HEK293 (cell line): ENCODE results near the gene TRMT44.

Source experiments
- AEBP2 ChIP-seq: fragments of 450-650 bp; formaldehyde crosslinking; IDR thresholded peaks from 2 replicates; pipeline ENCODE4 v1.5.1; 2016; ENCODE audit warnings: missing biosample characterization, missing genetic modification characterization, borderline replicate concordance
- BCL11B ChIP-seq: fragments of 450-650 bp; formaldehyde crosslinking; IDR thresholded peaks from 2 replicates; pipeline ENCODE4 v1.5.1; 2016; ENCODE audit warnings: low read depth, missing biosample characterization, missing genetic modification characterization
- FEZF1 ChIP-seq: fragments of 450-650 bp; formaldehyde crosslinking; IDR thresholded peaks from 2 replicates; pipeline ENCODE4 v1.5.1; 2016; ENCODE audit warnings: missing biosample characterization, missing genetic modification characterization
- IKZF3 ChIP-seq: fragments of 450-650 bp; IDR thresholded peaks from 2 replicates; pipeline ENCODE4 v1.5.0; 2018; ENCODE audit warnings: missing biosample characterization, mild to moderate bottlenecking, missing genetic modification characterization, moderate library complexity
- KLF10 ChIP-seq: fragments of 450-650 bp; IDR thresholded peaks from 2 replicates; pipeline ENCODE4 v1.5.1; 2018; ENCODE audit warnings: missing biosample characterization, mild to moderate bottlenecking, missing genetic modification characterization
- PRDM4 ChIP-seq: fragments of 450-650 bp; formaldehyde crosslinking; IDR thresholded peaks from 2 replicates; pipeline ENCODE4 v1.5.1; 2017; ENCODE audit warnings: missing biosample characterization, missing genetic modification characterization
- SP2 ChIP-seq: fragments of 450-650 bp; formaldehyde crosslinking; IDR thresholded peaks from 2 replicates; pipeline ENCODE4 v1.5.1; 2016; ENCODE audit warnings: missing biosample characterization, missing genetic modification characterization
- ZBTB10 ChIP-seq: fragments of 450-650 bp; formaldehyde crosslinking; IDR thresholded peaks from 2 replicates; pipeline ENCODE4 v1.5.1; 2016; ENCODE audit warnings: missing biosample characterization, missing genetic modification characterization
- ZBTB48 ChIP-seq: fragments of 450-650 bp; formaldehyde crosslinking; IDR thresholded peaks from 2 replicates; pipeline ENCODE4 v1.5.1; 2016; ENCODE audit warnings: missing biosample characterization, missing genetic modification characterization
- ZBTB8A ChIP-seq: fragments of 450-650 bp; formaldehyde crosslinking; IDR thresholded peaks from 2 replicates; pipeline ENCODE4 v1.5.1; 2016; ENCODE audit warnings: missing biosample characterization, missing genetic modification characterization
- ZNF133 ChIP-seq: fragments of 450-650 bp; formaldehyde crosslinking; IDR thresholded peaks from 2 replicates; pipeline ENCODE4 v1.5.1; 2016; ENCODE audit warnings: missing biosample characterization, missing genetic modification characterization
- ZNF175 ChIP-seq: fragments of 450-650 bp; formaldehyde crosslinking; IDR thresholded peaks from 2 replicates; pipeline ENCODE4 v1.5.1; 2016; ENCODE audit warnings: missing biosample characterization, missing genetic modification characterization
- ZNF26 ChIP-seq: fragments of 450-650 bp; formaldehyde crosslinking; IDR thresholded peaks from 2 replicates; pipeline ENCODE4 v1.5.1; 2016; ENCODE audit warnings: missing biosample characterization, missing genetic modification characterization
- ZNF274 ChIP-seq, 2 experiments: fragments of 200-500 bp in 1 of 2; fragments of 450-650 bp in 1 of 2; sonication (Bioruptor generic) in 1 of 2; formaldehyde crosslinking in 1 of 2; IDR thresholded peaks; 2 replicates each; pipeline versions ENCODE4 v1.5.1 to v1.6.1; 2014 to 2016; ENCODE audit warnings: borderline replicate concordance in 1 of 2, inconsistent platforms in 1 of 2, low read length in 1 of 2, missing biosample characterization in 1 of 2, missing genetic modification characterization in 1 of 2
- ZNF416 ChIP-seq: fragments of 450-650 bp; formaldehyde crosslinking; IDR thresholded peaks from 2 replicates; pipeline ENCODE4 v1.5.1; 2016; ENCODE audit warnings: missing biosample characterization, missing genetic modification characterization
- ZNF426 ChIP-seq: fragments of 450-650 bp; formaldehyde crosslinking; IDR thresholded peaks from 2 replicates; pipeline ENCODE4 v1.5.1; 2017; ENCODE audit warnings: missing biosample characterization, missing genetic modification characterization, mild to moderate bottlenecking, inconsistent platforms, moderate library complexity
- ZNF433 ChIP-seq: fragments of 450-650 bp; formaldehyde crosslinking; IDR thresholded peaks from 2 replicates; pipeline ENCODE4 v1.5.1; 2016; ENCODE audit warnings: missing biosample characterization, missing genetic modification characterization, low read depth
- ZNF48 ChIP-seq: fragments of 450-650 bp; formaldehyde crosslinking; IDR thresholded peaks from 2 replicates; pipeline ENCODE4 v1.5.1; 2016; ENCODE audit warnings: missing biosample characterization, missing genetic modification characterization
- ZNF596 ChIP-seq: fragments of 450-650 bp; IDR thresholded peaks from 2 replicates; pipeline ENCODE4 v1.5.0; 2018; ENCODE audit warnings: missing biosample characterization, mild to moderate bottlenecking, missing genetic modification characterization, moderate library complexity
- ZNF626 ChIP-seq: fragments of 450-650 bp; sonication (Bioruptor Pico); formaldehyde crosslinking; IDR thresholded peaks from 2 replicates; pipeline ENCODE4 v1.5.1; 2018; ENCODE audit warnings: missing biosample characterization, missing genetic modification characterization, inconsistent platforms
- ZNF707 ChIP-seq: fragments of 450-650 bp; formaldehyde crosslinking; IDR thresholded peaks from 2 replicates; pipeline ENCODE4 v1.5.1; 2016; ENCODE audit warnings: missing biosample characterization, missing genetic modification characterization
- ZNF830 ChIP-seq: fragments of 450-650 bp; IDR thresholded peaks from 2 replicates; pipeline ENCODE4 v1.5.0; 2018; ENCODE audit warnings: missing biosample characterization, missing genetic modification characterization, low read depth, mild to moderate bottlenecking, moderate library complexity
- TF ChIP-seq, protein P1 (sequence below): fragments of 450-650 bp; formaldehyde crosslinking; IDR thresholded peaks from 2 replicates; pipeline ENCODE4 v1.5.1; 2016; ENCODE audit warnings: missing biosample characterization, missing genetic modification characterization
- TF ChIP-seq, protein P2 (sequence below): fragments of 450-650 bp; formaldehyde crosslinking; IDR thresholded peaks from 2 replicates; pipeline ENCODE4 v1.5.1; 2016; ENCODE audit warnings: missing biosample characterization, missing genetic modification characterization
- TF ChIP-seq, protein P3 (sequence below): fragments of 450-650 bp; formaldehyde crosslinking; IDR thresholded peaks from 2 replicates; pipeline ENCODE4 v1.5.1; 2016; ENCODE audit warnings: missing biosample characterization, missing genetic modification characterization

The TRMT44 gene

GRCh38 chr4:8440492-8441311 is at the start of gene TRMT44, which contains the start of gene ACOX3 (continued):
- TF ChIP-seq AEBP2 = no peak
- no peak for TF ChIP-seq ZNF707
- no peak for TF ChIP-seq ZBTB10 (tag by site-specific recombination)
- TF ChIP-seq, protein P1, sequence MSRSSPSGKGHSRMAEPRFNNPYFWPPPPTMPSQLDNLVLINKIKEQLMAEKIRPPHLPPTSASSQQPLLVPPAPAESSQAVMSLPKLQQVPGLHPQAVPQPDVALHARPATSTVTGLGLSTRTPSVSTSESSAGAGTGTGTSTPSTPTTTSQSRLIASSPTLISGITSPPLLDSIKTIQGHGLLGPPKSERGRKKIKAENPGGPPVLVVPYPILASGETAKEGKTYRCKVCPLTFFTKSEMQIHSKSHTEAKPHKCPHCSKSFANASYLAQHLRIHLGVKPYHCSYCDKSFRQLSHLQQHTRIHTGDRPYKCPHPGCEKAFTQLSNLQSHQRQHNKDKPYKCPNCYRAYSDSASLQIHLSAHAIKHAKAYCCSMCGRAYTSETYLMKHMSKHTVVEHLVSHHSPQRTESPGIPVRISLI (tag by site-specific recombination) = no peak
- TF ChIP-seq ZNF133 (tag by site-specific recombination) = no peak
- no peak for TF ChIP-seq ZNF426 (tag by site-specific recombination)
- no peak for TF ChIP-seq ZNF175 (tag by site-specific recombination)
- TF ChIP-seq, protein P2, sequence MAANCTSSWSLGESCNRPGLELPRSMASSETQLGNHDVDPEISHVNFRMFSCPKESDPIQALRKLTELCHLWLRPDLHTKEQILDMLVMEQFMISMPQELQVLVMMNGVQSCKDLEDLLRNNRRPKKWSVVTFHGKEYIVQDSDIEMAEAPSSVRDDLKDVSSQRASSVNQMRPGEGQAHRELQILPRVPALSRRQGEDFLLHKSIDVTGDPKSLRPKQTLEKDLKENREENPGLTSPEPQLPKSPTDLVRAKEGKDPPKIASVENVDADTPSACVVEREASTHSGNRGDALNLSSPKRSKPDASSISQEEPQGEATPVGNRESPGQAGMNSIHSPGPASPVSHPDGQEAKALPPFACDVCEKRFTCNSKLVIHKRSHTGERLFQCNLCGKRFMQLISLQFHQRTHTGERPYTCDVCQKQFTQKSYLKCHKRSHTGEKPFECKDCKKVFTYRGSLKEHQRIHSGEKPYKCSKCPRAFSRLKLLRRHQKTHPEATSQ (tag by site-specific recombination) = no peak
- no peak for TF ChIP-seq ZNF416 (tag by site-specific recombination)
- TF ChIP-seq SP2 = peak; percentile 83
- TF ChIP-seq BCL11B (tag by site-specific recombination) = no peak
- TF ChIP-seq, protein P3, sequence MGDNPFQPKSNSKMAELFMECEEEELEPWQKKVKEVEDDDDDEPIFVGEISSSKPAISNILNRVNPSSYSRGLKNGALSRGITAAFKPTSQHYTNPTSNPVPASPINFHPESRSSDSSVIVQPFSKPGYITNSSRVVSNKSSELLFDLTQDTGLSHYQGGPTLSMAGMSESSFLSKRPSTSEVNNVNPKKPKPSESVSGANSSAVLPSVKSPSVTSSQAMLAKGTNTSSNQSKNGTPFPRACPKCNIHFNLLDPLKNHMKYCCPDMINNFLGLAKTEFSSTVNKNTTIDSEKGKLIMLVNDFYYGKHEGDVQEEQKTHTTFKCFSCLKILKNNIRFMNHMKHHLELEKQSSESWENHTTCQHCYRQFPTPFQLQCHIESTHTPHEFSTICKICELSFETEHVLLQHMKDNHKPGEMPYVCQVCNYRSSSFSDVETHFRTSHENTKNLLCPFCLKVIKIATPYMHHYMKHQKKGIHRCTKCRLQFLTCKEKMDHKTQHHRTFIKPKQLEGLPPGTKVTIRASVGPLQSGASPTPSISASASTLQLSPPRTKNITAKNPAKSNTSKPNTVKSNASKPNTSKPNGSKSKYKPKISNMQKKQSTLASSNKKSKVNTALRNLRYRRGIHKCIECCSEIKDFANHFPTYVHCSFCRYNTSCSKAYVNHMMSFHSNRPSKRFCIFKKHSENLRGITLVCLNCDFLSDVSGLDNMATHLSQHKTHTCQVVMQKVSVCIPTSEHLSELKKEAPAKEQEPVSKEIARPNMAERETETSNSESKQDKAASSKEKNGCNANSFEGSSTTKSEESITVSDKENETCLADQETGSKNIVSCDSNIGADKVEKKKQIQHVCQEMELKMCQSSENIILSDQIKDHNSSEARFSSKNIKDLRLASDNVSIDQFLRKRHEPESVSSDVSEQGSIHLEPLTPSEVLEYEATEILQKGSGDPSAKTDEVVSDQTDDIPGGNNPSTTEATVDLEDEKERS (tag by site-specific recombination) = no peak
- TF ChIP-seq ZNF274 (IDR thresholded peaks at IDR 0.05; ENCODE audit: low read length) = no peak
- no peak for TF ChIP-seq ZNF274 (tag by site-specific recombination; IDR thresholded peaks at IDR 0.05; ENCODE audit: borderline replicate concordance)
- no peak for TF ChIP-seq PRDM4
- no peak for TF ChIP-seq ZNF596
- TF ChIP-seq ZBTB8A (tag by site-specific recombination) = no peak
- peak; percentile 25; the same call in 1 of the 2 replicates for TF ChIP-seq KLF10 (tag by site-specific recombination)
- TF ChIP-seq ZNF48 (tag by site-specific recombination) = no peak
- peak; percentile 83 for TF ChIP-seq IKZF3
- TF ChIP-seq ZNF830 = no peak
- TF ChIP-seq ZNF26 = no peak
- no peak for TF ChIP-seq ZNF433 (tag by site-specific recombination)
- TF ChIP-seq FEZF1 = no peak
- TF ChIP-seq ZBTB48 (tag by site-specific recombination) = no peak
- no peak for TF ChIP-seq ZNF626
